WTC11 (cell line): ENCODE measurements around the gene POLR3H. TPM values are rescaled to one million over a fixed set of nuclear protein-coding genes. Genes with fewer than 3 reads are reported as not detected.

ENCODE experiments used
- ATAC-seq: fragments of 200-7000 bp; cut with Tn5 transposase; 2 replicates; pipeline ENCODE4 v1.10.0; 2021; ENCODE audit warnings: mild to moderate bottlenecking, moderate library complexity
- CTCF ChIA-PET: fragments of 300-600 bp; sonication (Branson Sonifier 250); formaldehyde crosslinking; loops from one replicate; lab custom pipeline; 2021; ENCODE audit warnings: antibody characterized with exemption; lab: Charles Lee
- POLR2A ChIA-PET: fragments of 350-600 bp; sonication (Branson Sonifier 250); formaldehyde crosslinking; loops from one replicate; lab custom pipeline; 2021; ENCODE audit warnings: antibody characterized with exemption; lab: Charles Lee
- DNase-seq: peaks from one replicate; pipeline ENCODE4 v3.0.0; 2021; ENCODE audit warnings: low spot score
- H3K27ac Mint-ChIP-seq: 2 replicates; pipeline ENCODE4 v1.8.0; 2021; ENCODE audit warnings: mixed read lengths
- H3K27me3 Mint-ChIP-seq: 2 replicates; pipeline ENCODE4 v1.8.0; 2021; ENCODE audit warnings: low read depth, mild to moderate bottlenecking, moderate library complexity, mixed read lengths
- H3K36me3 Mint-ChIP-seq: 2 replicates; pipeline ENCODE4 v1.8.0; 2021; ENCODE audit warnings: mixed read lengths
- H3K4me1 Mint-ChIP-seq: 2 replicates; pipeline ENCODE4 v1.8.0; 2022; ENCODE audit warnings: mixed read lengths
- H3K4me3 Mint-ChIP-seq: 2 replicates; pipeline ENCODE4 v1.8.0; 2021; ENCODE audit warnings: mild to moderate bottlenecking, moderate library complexity, mixed read lengths
- H3K9me3 Mint-ChIP-seq: 2 replicates; pipeline ENCODE4 v1.8.0; 2021; ENCODE audit warnings: mixed read lengths
- AR ChIP-seq: fragments of 250-450 bp; sonication (Bioruptor Pico); IDR thresholded peaks from 2 replicates; pipeline ENCODE4 v1.9.0; 2021; ENCODE audit warnings: mild to moderate bottlenecking
- ATF2 ChIP-seq: sonication (generic); formaldehyde crosslinking; IDR thresholded peaks from 2 replicates; pipeline ENCODE4 v1.8.1; 2022; ENCODE audit warnings: low read depth, missing genetic modification reagents, borderline replicate concordance
- CREB1 ChIP-seq: sonication (generic); formaldehyde crosslinking; IDR thresholded peaks from 2 replicates; pipeline ENCODE4 v1.8.0; 2023; ENCODE audit warnings: mild to moderate bottlenecking, missing genetic modification reagents
- CREM ChIP-seq: sonication (generic); formaldehyde crosslinking; IDR thresholded peaks from 2 replicates; pipeline ENCODE4 v1.8.1; 2022; ENCODE audit warnings: mild to moderate bottlenecking, missing genetic modification reagents, moderate library complexity
- EMX1 ChIP-seq: fragments of 250-450 bp; sonication (Bioruptor Pico); IDR thresholded peaks from 2 replicates; pipeline ENCODE4 v1.8.0; 2021; ENCODE audit warnings: mild to moderate bottlenecking
- ESRRA ChIP-seq: sonication (generic); formaldehyde crosslinking; IDR thresholded peaks from 2 replicates; pipeline ENCODE4 v1.8.1; 2022; ENCODE audit warnings: mild to moderate bottlenecking, missing genetic modification reagents, borderline replicate concordance
- GRHL2 ChIP-seq: fragments of 250-450 bp; sonication (Bioruptor Pico); IDR thresholded peaks from 2 replicates; pipeline ENCODE4 v1.8.0; 2022; ENCODE audit warnings: mild to moderate bottlenecking, moderate library complexity; ENCODE audit not compliant: insufficient replicate concordance, severe bottlenecking
- HMGXB4 ChIP-seq: sonication (generic); formaldehyde crosslinking; IDR thresholded peaks from 2 replicates; pipeline ENCODE4 v1.8.1; 2023; ENCODE audit warnings: mild to moderate bottlenecking, moderate library complexity, missing genetic modification reagents
- IRF2 ChIP-seq: sonication (generic); formaldehyde crosslinking; IDR thresholded peaks from 2 replicates; pipeline ENCODE4 v1.8.0; 2022; ENCODE audit warnings: low read depth, missing genetic modification reagents, borderline replicate concordance
- JAZF1 ChIP-seq: fragments of 250-450 bp; sonication (Bioruptor Pico); IDR thresholded peaks from 2 replicates; pipeline ENCODE4 v1.9.0; 2021; ENCODE audit warnings: moderate library complexity, mild to moderate bottlenecking, inconsistent platforms
- JUN ChIP-seq: sonication (generic); formaldehyde crosslinking; IDR thresholded peaks from 2 replicates; pipeline ENCODE4 v1.8.0; 2023; ENCODE audit warnings: mild to moderate bottlenecking, missing genetic modification reagents
- KAT7 ChIP-seq: sonication (generic); formaldehyde crosslinking; IDR thresholded peaks from 2 replicates; pipeline ENCODE4 v1.8.1; 2023; ENCODE audit warnings: missing genetic modification reagents, mild to moderate bottlenecking, borderline replicate concordance
- PREB ChIP-seq: sonication (generic); formaldehyde crosslinking; IDR thresholded peaks from 2 replicates; pipeline ENCODE4 v1.8.1; 2022; ENCODE audit warnings: mild to moderate bottlenecking, missing genetic modification reagents, moderate library complexity, borderline replicate concordance
- SOX15 ChIP-seq: fragments of 250-450 bp; sonication (Bioruptor Pico); IDR thresholded peaks from 2 replicates; pipeline ENCODE4 v1.9.0; 2021; ENCODE audit warnings: mild to moderate bottlenecking
- TCF7 ChIP-seq: sonication (generic); formaldehyde crosslinking; IDR thresholded peaks from 2 replicates; pipeline ENCODE4 v1.8.0; 2022; ENCODE audit warnings: mild to moderate bottlenecking, low read depth, missing genetic modification reagents, moderate library complexity
- TP53 ChIP-seq: sonication (generic); formaldehyde crosslinking; IDR thresholded peaks from 2 replicates; pipeline ENCODE4 v1.8.1; 2023; ENCODE audit warnings: mild to moderate bottlenecking, missing genetic modification reagents
- ZNF219 ChIP-seq: sonication (generic); formaldehyde crosslinking; IDR thresholded peaks from 2 replicates; pipeline ENCODE4 v1.8.0; 2023; ENCODE audit warnings: missing genetic modification reagents, mild to moderate bottlenecking, borderline replicate concordance
- ZNF416 ChIP-seq: fragments of 250-450 bp; sonication (Bioruptor Pico); IDR thresholded peaks from 2 replicates; pipeline ENCODE4 v1.9.0; 2021; ENCODE audit warnings: mild to moderate bottlenecking, inconsistent platforms
- ZNF671 ChIP-seq: fragments of 250-450 bp; sonication (Bioruptor Pico); IDR thresholded peaks from 2 replicates; pipeline ENCODE4 v1.8.0; 2021; ENCODE audit warnings: mild to moderate bottlenecking
- total RNA-seq: library from RNA; stranded (reverse); gene quantifications from 3 replicates; pipeline ENCODE4 v1.2.3, GENCODE V29; 2021
- TF ChIP-seq, protein P1 (sequence below): fragments of 250-450 bp; sonication (Bioruptor Pico); IDR thresholded peaks from 2 replicates; pipeline ENCODE4 v1.9.0; 2021; ENCODE audit warnings: moderate library complexity, mild to moderate bottlenecking, inconsistent platforms, borderline replicate concordance
- TF ChIP-seq, protein P2 (sequence below): sonication (generic); formaldehyde crosslinking; IDR thresholded peaks from 2 replicates; pipeline ENCODE4 v1.8.1; 2022; ENCODE audit warnings: mild to moderate bottlenecking, moderate library complexity, missing genetic modification reagents
- TF ChIP-seq, protein P3 (sequence below): sonication (generic); formaldehyde crosslinking; IDR thresholded peaks from 2 replicates; pipeline ENCODE4 v1.8.1; 2022; ENCODE audit warnings: missing genetic modification reagents, borderline replicate concordance
- TF ChIP-seq, protein P4 (sequence below): fragments of 250-450 bp; sonication (Bioruptor Pico); IDR thresholded peaks from 2 replicates; pipeline ENCODE4 v2.1.2; 2022; ENCODE audit warnings: mild to moderate bottlenecking, moderate library complexity

Gene POLR3H
- total RNA-seq, 1 experiment from 2014 or later = 28.8 TPM

DNA sequence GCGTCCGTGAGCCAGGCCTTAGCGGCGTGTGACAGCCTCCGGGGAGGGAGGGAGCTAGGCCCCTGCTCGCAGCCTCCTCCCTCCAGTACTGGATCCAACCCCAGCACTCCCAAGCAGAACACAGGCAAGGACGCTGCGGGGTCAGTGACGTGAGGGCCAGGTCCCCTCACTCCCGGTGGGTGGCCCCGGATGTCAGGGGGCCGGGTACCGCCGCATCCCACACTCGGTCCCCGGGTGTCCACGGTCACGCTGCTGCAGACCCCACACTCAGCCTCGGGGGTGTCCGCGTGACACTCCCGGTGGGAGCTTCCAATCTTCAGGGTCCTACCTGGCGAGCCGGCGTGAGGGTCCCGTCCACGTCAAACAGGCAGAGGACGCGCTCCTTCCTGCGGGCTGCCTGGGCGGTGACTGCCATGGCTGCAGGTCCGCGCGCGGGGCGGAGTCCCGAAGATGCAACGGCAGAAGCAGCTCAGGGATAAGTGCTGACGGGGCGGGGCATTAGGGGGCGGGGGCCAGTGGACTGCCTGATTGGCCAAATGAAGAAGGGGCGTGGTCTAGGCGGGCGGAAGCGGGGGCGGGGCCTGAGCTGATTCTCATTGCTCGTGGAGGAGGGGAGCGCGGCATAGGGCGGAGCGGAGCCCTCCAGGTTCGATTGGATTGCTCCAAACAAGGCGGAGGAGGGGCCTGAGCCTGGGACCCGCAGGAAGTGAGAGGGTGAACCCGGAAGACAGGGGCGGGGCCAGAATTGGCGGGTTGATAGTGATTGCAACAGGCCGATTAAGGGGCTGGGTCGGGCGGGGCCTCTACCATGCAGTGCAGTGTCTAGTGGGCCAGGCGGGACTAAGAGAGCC lies 45.3 kb upstream of the POLR3H start, which contains the start of gene PMM1:
PMM1 (minus strand) TSS at position 450 of the 851 bp plus-strand sequence; CDS start at position 415, 35 bp downstream.
- CTCF ChIA-PET = interaction anchor here (0.6 to 4.4 kb wide), 30 partner anchors 8 to 1391 kb away, joined by 3 to 53 read pairs (median 4); partner anchors contain the start of genes DESI1, POLR3H, TEF and XRCC6
- Mint-ChIP-seq H3K4me3 (peak within 1 kb of the TSS; percentile 89), H3K36me3 (no peaks in the 10 kb centered on the region), H3K9me3 (no peaks in the 10 kb centered on the region; the same call in 1 of the 2 replicates), H3K27ac (peak within 1 kb of the TSS; percentile 76), H3K27me3 (peaks cover 10% of the 10 kb centered on the region; the same call in 1 of the 2 replicates), H3K4me1 (peaks cover 6% of the 10 kb centered on the region)
- peak; percentile 99 for ATAC-seq
- POLR2A ChIA-PET = interaction anchor here (0.6 to 2.0 kb wide), 20 partner anchors 8 to 243 kb away, joined by 3 to 12 read pairs (median 5); partner anchors contain the start of genes CSDC2, DESI1, POLR3H and SREBF2
- peak; percentile 100 for DNase-seq
- TF ChIP-seq SOX15 (CRISPR knock-in tag) = no peak
- no peak for TF ChIP-seq JAZF1 (CRISPR knock-in tag)
- TF ChIP-seq, protein P1, sequence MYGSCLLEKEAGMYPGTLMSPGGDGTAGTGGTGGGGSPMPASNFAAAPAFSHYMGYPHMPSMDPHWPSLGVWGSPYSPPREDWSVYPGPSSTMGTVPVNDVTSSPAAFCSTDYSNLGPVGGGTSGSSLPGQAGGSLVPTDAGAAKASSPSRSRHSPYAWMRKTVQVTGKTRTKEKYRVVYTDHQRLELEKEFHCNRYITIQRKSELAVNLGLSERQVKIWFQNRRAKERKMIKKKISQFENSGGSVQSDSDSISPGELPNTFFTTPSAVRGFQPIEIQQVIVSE (CRISPR knock-in tag) = no peak
- TF ChIP-seq, protein P2, sequence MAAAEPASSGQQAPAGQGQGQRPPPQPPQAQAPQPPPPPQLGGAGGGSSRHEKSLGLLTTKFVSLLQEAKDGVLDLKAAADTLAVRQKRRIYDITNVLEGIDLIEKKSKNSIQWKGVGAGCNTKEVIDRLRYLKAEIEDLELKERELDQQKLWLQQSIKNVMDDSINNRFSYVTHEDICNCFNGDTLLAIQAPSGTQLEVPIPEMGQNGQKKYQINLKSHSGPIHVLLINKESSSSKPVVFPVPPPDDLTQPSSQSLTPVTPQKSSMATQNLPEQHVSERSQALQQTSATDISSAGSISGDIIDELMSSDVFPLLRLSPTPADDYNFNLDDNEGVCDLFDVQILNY (CRISPR knock-in tag) = peak; percentile 8; the same call in 1 of the 2 replicates
- TF ChIP-seq PREB (CRISPR knock-in tag) = no peak
- no peak for TF ChIP-seq ATF2 (CRISPR knock-in tag)
- TF ChIP-seq, protein P3, sequence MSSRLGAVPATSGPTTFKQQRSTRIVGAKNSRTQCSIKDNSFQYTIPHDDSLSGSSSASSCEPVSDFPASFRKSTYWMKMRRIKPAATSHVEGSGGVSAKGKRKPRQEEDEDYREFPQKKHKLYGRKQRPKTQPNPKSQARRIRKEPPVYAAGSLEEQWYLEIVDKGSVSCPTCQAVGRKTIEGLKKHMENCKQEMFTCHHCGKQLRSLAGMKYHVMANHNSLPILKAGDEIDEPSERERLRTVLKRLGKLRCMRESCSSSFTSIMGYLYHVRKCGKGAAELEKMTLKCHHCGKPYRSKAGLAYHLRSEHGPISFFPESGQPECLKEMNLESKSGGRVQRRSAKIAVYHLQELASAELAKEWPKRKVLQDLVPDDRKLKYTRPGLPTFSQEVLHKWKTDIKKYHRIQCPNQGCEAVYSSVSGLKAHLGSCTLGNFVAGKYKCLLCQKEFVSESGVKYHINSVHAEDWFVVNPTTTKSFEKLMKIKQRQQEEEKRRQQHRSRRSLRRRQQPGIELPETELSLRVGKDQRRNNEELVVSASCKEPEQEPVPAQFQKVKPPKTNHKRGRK (CRISPR knock-in tag) = no peak
- TF ChIP-seq, protein P4, sequence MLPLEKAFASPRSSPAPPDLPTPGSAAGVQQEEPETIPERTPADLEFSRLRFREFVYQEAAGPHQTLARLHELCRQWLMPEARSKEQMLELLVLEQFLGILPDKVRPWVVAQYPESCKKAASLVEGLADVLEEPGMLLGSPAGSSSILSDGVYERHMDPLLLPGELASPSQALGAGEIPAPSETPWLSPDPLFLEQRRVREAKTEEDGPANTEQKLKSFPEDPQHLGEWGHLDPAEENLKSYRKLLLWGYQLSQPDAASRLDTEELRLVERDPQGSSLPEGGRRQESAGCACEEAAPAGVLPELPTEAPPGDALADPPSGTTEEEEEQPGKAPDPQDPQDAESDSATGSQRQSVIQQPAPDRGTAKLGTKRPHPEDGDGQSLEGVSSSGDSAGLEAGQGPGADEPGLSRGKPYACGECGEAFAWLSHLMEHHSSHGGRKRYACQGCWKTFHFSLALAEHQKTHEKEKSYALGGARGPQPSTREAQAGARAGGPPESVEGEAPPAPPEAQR (CRISPR knock-in tag) = no peak
- TF ChIP-seq ZNF219 (CRISPR knock-in tag) = no peak
- no peak for TF ChIP-seq ZNF671 (CRISPR knock-in tag)
- TF ChIP-seq GRHL2 = no peak
- TF ChIP-seq KAT7 (CRISPR knock-in tag) = no peak
- no peak for TF ChIP-seq CREM (CRISPR knock-in tag)
- TF ChIP-seq IRF2 (CRISPR knock-in tag) = no peak
- no peak for TF ChIP-seq TP53 (CRISPR knock-in tag)
- TF ChIP-seq EMX1 (CRISPR knock-in tag) = no peak
- no peak for TF ChIP-seq TCF7 (CRISPR knock-in tag)
- no peak for TF ChIP-seq JUN
- TF ChIP-seq CREB1 = no peak
- no peak for TF ChIP-seq ZNF416
- TF ChIP-seq AR (CRISPR knock-in tag) = no peak
- TF ChIP-seq HMGXB4 = no peak
- TF ChIP-seq ESRRA = no peak
